ENCODE measurements around the gene RSAD2.

The RSAD2 gene

DNA sequence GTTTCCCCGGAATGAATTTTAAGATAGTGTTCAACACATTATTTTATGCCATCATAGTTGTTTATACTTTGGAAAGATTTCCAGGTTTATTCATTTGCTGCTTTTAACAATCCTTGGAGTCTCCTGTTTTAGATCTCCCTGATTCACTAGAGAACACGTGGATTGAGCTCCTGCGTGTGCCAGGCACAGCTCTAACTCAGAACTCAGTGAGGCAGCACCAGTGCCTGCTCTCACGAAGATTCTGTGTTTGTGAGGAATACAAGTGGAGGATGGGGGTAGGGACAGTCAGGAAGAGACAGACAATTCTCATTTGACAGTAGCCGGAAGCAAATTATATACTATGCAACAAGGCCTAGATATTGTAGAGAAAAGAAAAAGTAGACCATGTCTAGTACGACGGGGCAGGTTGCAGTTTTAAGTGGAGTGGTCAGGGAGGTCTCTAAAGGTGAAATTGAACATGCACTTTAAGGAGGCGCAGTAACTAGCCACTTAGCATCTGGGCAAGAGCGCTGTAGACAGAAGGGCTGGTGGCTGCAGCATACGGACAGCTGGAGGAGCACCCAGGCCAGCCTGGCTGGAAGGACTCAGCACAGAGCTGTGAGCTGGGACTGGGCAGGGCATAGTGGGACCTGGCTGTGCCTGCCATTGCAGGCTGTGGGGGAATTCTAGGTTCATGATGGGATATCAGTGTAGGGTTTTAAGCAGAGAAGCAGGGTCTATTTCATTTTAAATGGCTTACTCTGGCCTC is 63.9 kb downstream of the RSAD2 start:
- FAIRE-seq, result no peak
- DNase-seq (ENCODE audit: insufficient read length, low spot score), result no peak

DNA sequence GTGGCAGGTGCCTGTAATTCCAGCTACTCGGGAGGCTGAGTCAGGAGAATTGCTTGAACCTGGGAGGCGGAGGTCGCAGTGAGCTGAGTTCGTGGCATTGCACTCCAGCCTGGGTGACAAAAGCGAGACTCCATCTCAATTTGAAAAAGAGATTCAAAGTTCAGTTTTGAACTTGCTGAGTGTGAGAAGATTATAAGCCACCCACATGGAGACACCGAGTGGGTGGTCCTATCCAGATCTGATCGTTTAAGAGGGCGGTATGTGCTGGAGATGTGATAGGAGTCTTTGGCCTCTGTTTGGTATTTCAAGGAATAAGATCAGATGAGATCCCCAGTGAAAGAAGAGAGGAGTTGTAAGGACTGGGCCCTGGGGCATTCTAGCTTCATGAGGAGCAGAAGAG is 65.3 kb downstream of the RSAD2 start:
- no peak for FAIRE-seq
- no peak for DNase-seq (ENCODE audit: insufficient read length, low spot score)

DNA sequence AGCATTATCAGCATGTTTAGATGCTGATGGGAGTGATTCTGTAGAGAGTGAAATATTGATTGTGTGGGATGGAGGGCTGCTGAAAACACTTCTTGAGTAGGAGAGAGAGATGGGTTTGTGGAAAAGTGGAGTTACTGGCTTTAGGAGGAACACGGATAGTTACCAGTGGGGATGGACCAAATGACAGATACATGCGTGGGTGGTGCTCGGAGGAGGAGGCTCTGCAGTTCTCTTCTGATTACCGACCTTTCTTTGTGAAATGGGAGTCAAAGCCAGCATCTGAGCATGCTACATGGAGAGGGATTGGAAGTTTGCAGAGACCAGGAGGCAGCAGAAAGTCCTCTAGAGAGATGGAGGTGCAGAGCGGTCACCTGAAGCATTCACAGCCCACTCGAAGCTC is 65.9 kb downstream of the RSAD2 start:
- no peak for DNase-seq (ENCODE audit: insufficient read length, low spot score)
- FAIRE-seq, result no peak

DNA sequence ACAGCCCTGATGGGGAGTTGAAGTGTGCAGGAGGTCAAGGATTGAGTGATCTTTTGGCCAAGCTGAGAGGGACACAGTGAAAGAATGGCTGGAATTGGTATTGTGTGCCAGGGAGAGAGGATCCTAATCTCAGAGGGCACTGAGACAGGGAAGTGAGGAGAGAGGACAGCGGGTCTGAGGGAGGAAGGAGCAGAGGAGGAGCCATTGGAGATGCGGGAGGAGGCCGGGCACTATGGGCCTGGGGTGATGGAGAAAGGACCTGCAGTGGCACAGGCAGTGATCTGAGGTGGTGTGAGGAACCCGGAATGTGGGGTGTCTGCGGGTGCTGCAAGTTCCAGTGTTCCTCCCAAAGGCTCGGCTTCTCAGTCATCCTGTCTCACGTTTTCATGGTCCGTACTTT is 66.4 kb downstream of the RSAD2 start:
- no peak for DNase-seq (ENCODE audit: insufficient read length, low spot score)
- FAIRE-seq, result no peak

DNA sequence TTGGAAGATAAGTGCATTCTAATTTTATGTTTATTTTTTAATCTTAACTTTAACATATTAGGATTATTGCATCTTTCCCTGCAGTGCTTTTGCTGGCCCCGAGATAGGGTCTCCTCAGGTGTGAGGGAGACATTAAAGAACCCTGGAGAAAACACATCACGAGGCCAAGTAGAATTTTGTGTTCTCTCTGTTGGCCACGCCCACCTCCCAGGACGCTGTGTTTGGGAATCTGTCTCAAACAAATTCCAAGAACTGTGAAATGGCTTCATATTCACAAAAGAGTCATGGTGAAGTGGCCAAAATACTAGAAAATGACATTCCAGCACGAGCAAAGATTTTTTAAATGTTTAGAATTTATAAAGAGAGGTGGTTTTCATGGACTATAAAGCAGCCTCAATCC is 67.0 kb downstream of the RSAD2 start:
- DNase-seq (ENCODE audit: insufficient read length, low spot score) (no peak), FAIRE-seq (no peak)

DNA sequence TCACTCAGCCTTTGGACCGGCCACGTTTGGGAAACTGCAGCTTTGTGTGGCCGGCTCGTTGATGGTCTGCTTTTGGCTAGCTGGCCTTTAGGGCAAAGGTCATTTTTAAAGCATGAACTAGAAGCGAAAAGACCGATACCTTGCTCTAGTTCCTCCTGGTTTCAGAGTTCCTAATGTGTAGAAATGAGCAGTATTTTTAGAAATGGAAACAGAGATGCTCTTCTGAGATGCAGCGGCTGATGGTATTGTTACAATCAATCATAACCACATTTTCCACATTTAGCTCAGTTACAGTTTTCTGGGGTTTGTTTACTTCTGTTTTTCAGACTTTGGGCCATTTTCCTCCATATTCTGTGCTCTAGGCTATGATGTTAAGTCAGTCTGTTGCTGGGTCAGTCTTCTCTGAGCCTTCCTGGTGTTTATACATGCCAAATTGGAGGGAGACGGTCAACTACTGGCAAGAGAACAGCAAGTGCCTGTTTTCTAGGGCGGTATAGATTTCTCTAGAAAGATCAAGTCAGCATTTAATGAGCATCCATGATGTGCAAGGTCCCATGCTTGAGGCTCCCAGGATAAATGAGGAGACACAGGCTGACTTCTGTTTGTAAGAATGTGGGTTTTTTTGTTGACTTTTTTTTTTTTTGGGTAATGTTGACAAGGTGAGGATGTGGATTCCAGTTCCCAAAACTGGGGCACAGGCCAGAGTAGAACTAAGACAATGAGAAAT is 67.7 kb downstream of the RSAD2 start:
- DNase-seq (ENCODE audit: insufficient read length, low spot score), result peak; percentile 31
- peak; percentile 84 for FAIRE-seq

DNA sequence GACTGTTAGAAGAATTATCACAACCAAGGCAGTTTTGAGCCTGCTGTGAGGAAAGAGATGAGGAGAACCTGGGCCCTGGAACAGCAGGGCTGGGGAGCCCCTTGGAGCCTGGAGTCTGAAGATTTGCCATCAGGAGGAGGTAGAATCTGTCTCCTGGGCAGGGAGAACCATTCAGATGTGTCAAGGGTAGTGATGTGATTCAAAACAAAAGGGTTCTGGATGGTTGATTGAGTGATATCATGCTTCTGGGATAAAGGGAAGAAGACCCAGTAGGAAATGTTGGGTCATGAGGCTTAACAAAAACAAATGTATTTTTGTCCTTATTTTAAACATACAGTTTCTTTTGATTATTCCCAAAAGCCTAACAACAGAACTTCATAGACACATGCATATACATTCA is 68.2 kb downstream of the RSAD2 start:
- DNase-seq (ENCODE audit: insufficient read length, low spot score), result no peak
- FAIRE-seq, result peak; percentile 4

DNA sequence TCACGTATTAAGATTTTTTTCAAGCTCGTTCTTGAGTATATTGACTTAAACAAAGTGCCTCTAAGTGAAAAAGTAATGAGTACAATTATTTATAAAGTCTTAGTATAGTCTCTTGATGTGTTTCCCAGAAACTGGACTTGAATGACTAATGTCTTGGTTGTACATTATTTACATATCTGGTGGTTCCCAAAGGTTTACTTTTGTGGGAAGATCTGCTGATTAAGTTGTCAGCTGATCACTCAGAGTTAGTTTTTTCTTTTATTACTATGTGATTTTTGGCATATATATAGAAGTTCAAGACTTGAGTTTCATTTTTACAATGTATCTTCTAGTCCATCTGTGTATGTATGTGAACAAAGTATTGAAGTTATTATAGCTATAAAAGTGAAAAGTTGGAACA is 69.1 kb downstream of the RSAD2 start:
- FAIRE-seq (peak; percentile 47), DNase-seq (ENCODE audit: insufficient read length, low spot score) (no peak)
